Right lobe of liver (tissue), 6 donors: Measurements from ENCODE around the gene DHRS1. TPM values are rescaled to one million over a fixed set of nuclear protein-coding genes. Genes with fewer than 3 reads are reported as not detected.

ENCODE experiments used
- ATAC-seq, 4 donors: fragments of 200-7000 bp; cut with Tn5 transposase; one replicate each; pipeline ENCODE4 v1.9.1; 2020; ENCODE audit warnings: mild to moderate bottlenecking in 4 of 4, moderate library complexity in 4 of 4
- DNase-seq, 3 donors: peaks; one replicate each; pipeline ENCODE4 v3.0.0-alpha.2; 2020
- H3K27ac ChIP-seq, 3 donors: fragments of 200-600 bp; one replicate each; pipeline ENCODE4 v1.8.0; 2022
- H3K27me3 ChIP-seq, 2 donors: fragments of 200-600 bp; one replicate each; pipeline ENCODE4 v1.8.0; 2022
- H3K36me3 ChIP-seq, 4 donors: fragments of 200-600 bp; sonication (generic) in 1 of 4; one replicate each; pipeline versions ENCODE4 v1.5.1 to v1.8.0; 2017 to 2022; ENCODE audit warnings: control low read depth in 1 of 4
- H3K4me1 ChIP-seq, 4 donors: fragments of 200-600 bp; sonication (generic) in 1 of 4; one replicate each; pipeline versions ENCODE4 v1.5.1 to v1.8.0; 2017 to 2022; ENCODE audit warnings: control low read depth in 1 of 4
- H3K4me3 ChIP-seq, 3 donors: fragments of 200-600 bp; one replicate each; pipeline ENCODE4 v1.8.0; 2022
- H3K9me3 ChIP-seq, 4 donors: fragments of 200-600 bp; sonication (generic) in 1 of 4; one replicate each; pipeline versions ENCODE4 v1.5.1 to v1.8.0; 2017 to 2022; ENCODE audit warnings: control low read depth in 1 of 4
- CTCF ChIP-seq, 4 donors: fragments of 200-600 bp in 3 of 4; fragments of 450-650 bp in 1 of 4; IDR thresholded peaks; one replicate each; pipeline versions ENCODE4 v1.5.1 to v1.8.0; 2016 to 2022; ENCODE audit warnings: antibody characterized with exemption in 4 of 4, mild to moderate bottlenecking in 2 of 4
- POLR2A ChIP-seq: fragments of 450-650 bp; IDR thresholded peaks from one replicate; pipeline ENCODE4 v1.6.1; 2017; ENCODE audit warnings: antibody characterized with exemption, mild to moderate bottlenecking
- WGBS: methylation state at CpG from one replicate; pipeline ENCODE4 v1.1.6; 2018; ENCODE audit warnings: low coverage, low lambda C conversion rate; ENCODE audit not compliant: insufficient coverage; ENCODE audit errors: missing lambda C conversion rate; 5-methylcytosine and 5-hydroxymethylcytosine counted together
- intact Hi-C, 2 donors: fragments of 100-400 bp; cut with DNase I; formaldehyde crosslinking; loops; one replicate each; pipeline versions ENCODE4 v1.11.2 to v1.14.1; 2022
- total RNA-seq, 6 experiments: library from RNA; depleted of rRNA in 2 of 6; stranded (reverse); fragments of >200 nt in 2 of 6; fragmentation: NEBNext Ultra II Directional in 3 of 6; extraction: Animal tissue kit (Norgen Biotek cat#: 25700) in 3 of 6; gene quantifications; one replicate each; pipeline versions ENCODE4 v1.1.0 to v1.2.4, GENCODE V29; 2016 to 2023
- donor health status: DM: no; HTN: yes; CAD: no.
- donor health status: DM: no; HTN: no; CAD: no.
- donor health status: DM: no; HTN: no; CAD: no.
- donor health status: DM: no; HTN: yes; CAD: no.
- donor health status: DM: no; HTN: yes; CAD: no.

The DHRS1 gene
- total RNA-seq, 6 experiments from 2014 or later = 49.1 to 89.3 (median 60.1) TPM

- Histone ChIP-seq H3K4me1 (no peaks in the 10 kb centered on the region), H3K9me3 (no peaks in the 10 kb centered on the region), H3K36me3 (no peaks in the 10 kb centered on the region), H3K27ac (no peak overlapping the region), H3K4me3 (no peak overlapping the region), H3K27me3 (no peaks in the 10 kb centered on the region)
- TF ChIP-seq CTCF (IDR thresholded peaks at IDR 0.05) (no peak), POLR2A (no peak)
- no peak for ATAC-seq
- WGBS = 60% methylated on average over 1 of the region's 4 CpGs
- intact Hi-C loops = no loop called here
- no peak for DNase-seq
These were observed 38.8 kb downstream of the DHRS1 start for GRCh38 chr14:24260780-24261157.

GRCh38 chr14:24260026-24260779, 39.4 kb downstream of the DHRS1 start:
- WGBS = 86% methylated on average over 5 of the region's 16 CpGs
- no peaks in the 10 kb centered on the region for H3K36me3 ChIP-seq
- ATAC-seq (peak in 1 of 4 donors; percentile 4), DNase-seq (no peak)
- H3K9me3 ChIP-seq = no peaks in the 10 kb centered on the region
- H3K27me3 ChIP-seq = no peaks in the 10 kb centered on the region
- intact Hi-C loops = no loop called here
- H3K4me1 ChIP-seq = no peaks in the 10 kb centered on the region
- no peak overlapping the region for H3K27ac ChIP-seq
- H3K4me3 ChIP-seq = no peak overlapping the region
- TF ChIP-seq CTCF (IDR thresholded peaks at IDR 0.05) = no peak
- no peak for TF ChIP-seq POLR2A

GRCh38 chr14:24259282-24260025, 40.1 kb downstream of the DHRS1 start:
- ATAC-seq = peak in 1 of 4 donors; percentile 3
- no peaks in the 10 kb centered on the region for H3K36me3 ChIP-seq
- H3K27me3 ChIP-seq = no peaks in the 10 kb centered on the region
- no peak for DNase-seq
- H3K4me1 ChIP-seq = no peaks in the 10 kb centered on the region
- WGBS = 97% methylated on average over 5 of the region's 16 CpGs
- no peak overlapping the region for H3K4me3 ChIP-seq
- H3K9me3 ChIP-seq = no peaks in the 10 kb centered on the region
- H3K27ac ChIP-seq = no peak overlapping the region
- TF ChIP-seq CTCF (IDR thresholded peaks at IDR 0.05) (no peak), POLR2A (no peak)
- intact Hi-C loops = no loop called here

- no peak for TF ChIP-seq POLR2A
- TF ChIP-seq CTCF (IDR thresholded peaks at IDR 0.05) = no peak
- WGBS = 93% methylated on average over 13 of the region's 18 CpGs
- Histone ChIP-seq H3K9me3 (no peaks in the 10 kb centered on the region), H3K4me1 (no peaks in the 10 kb centered on the region), H3K4me3 (no peak overlapping the region), H3K27me3 (no peaks in the 10 kb centered on the region), H3K36me3 (no peaks in the 10 kb centered on the region), H3K27ac (no peak overlapping the region)
- ATAC-seq (no peak), DNase-seq (no peak)
- intact Hi-C loops = no loop called here
These were observed 40.9 kb downstream of the DHRS1 start for GRCh38 chr14:24258548-24259265.
